SHP77 treated with DMSO at 0.1 percent for 48 hours (cell line): Measurements from ENCODE around the gene SNX9.
"Not testable (repeated sequence)": the region's sequence is repeated elsewhere in the genome, so short reads cannot be mapped to it uniquely, and the experiment has no call there.

Source experiments
- DNase-seq: peaks from one replicate; lab custom pipeline; 2025; lab: John Stamatoyannopoulos, UW

Gene SNX9

DNA sequence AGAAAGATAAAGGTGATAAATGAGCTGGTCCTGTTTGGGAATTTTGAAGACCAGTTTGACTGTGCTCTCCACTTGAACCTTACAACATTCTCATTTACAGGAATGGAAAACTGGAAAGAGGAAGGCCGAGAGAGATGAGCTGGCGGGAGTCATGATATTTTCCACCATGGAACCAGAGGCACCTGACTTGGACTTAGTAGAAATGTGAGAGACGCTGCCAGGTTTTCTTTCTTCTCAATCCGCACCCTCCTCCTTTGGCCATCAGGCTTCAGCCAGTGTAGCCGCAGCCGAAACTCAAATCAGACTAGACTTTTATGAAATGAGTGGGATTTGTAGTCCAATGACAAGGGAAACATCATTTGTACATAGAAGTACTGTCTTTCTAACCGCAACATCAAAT is 104.0 kb downstream of the SNX9 start:
- no peak for DNase-seq

DNA sequence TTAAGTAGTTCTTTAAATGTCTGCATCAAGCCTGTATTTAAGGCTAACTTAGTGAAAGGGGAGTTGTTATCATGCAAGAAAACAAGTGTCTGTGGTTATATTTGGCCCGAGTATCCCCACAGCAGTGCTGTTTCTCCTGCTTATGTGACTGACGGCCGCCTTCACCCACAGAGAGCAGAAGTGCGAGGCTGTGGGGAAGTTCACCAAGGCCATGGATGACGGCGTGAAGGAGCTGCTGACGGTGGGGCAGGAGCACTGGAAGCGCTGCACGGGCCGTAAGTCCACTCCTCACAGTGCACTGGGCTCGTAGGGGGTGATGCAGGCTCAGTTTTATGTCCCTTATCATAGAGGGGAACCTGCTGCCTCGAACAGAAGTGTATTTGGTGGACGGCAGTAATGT is 105.4 kb downstream of the SNX9 start:
- DNase-seq: no peak

- no peak for DNase-seq
Observed at GRCh38 chr6:157929076-157929475, 106.0 kb downstream of the SNX9 start.

GRCh38 chr6:157929765-157930319 is 106.8 kb downstream of the SNX9 start:
- DNase-seq: no peak

DNA sequence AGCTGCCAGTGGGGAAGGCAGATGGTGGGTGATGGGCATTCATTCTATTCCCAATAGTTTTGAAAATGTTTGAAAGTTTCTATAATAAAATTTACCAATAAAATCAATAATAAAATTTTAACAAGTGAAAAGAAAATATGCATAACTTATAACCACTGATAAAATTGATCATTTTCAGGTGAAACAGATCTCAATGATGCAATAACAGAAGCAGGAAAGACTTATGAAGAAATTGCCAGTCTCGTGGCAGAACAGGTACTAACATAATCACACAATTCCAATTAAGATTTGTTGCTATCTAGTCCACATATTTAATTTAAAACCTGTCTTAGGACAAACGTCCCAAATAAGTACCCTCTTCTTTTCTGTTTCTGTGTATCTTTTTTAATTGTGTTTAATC is 112.7 kb downstream of the SNX9 start:
- no peak for DNase-seq

DNA sequence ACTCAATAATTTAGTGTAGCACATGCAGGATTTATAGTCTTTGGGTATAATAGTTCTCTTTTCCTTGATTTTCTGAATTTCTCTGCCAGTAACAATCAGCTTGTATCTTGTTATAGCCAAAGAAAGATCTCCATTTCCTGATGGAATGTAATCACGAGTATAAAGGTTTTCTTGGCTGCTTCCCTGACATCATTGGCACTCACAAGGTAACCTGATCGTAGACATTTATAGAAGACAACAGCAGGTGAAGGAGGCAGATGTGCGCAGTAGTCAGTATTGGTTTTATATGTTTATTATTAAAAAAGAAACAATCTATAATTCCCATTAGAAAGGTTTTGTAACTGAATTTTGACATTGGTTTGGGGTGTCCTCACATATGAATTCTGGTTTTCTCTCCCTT is 114.3 kb downstream of the SNX9 start:
- no peak for DNase-seq

- DNase-seq: no peak
Observed at GRCh38 chr6:157937916-157938315, 114.9 kb downstream of the SNX9 start.

GRCh38 chr6:157940375-157941036 is 117.5 kb downstream of the SNX9 start:
- not testable (repeated sequence) for DNase-seq

DNA sequence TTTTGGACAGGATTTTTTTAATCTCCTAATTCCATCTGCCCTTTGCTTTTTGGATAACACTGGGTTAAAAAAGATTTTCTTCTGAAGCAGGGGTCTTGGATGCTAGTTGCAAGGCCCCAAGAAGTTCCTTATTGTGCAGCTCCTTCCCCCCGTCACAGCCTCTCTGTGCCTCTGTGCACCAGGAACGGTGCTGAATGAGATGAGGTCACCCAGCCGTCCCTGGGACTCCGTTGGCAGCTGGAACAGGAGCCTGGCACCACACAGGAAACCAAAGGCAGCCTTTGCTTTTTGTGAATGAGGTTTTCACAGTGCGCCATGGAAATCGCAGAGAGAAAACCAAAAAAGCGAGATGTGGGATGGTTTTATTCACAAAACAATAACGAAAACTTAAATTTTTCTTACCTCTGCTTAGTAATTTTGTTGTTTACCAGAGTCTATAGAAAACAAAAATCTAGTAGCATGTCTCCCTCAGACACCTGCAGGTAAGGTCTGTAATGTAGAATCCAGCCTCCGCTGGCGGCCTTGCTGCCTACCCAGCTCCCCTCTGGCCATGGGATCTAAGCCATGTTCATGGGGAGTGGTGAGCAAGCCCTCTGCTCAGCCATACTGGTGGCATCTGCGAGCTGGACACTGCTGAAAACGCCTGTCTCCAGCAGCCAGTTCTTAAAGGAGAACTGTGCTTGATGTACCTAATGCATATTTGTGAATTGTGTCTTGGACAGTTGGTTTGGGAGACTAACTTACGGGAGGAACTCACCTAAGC is 118.2 kb downstream of the SNX9 start:
- DNase-seq: no peak

DNA sequence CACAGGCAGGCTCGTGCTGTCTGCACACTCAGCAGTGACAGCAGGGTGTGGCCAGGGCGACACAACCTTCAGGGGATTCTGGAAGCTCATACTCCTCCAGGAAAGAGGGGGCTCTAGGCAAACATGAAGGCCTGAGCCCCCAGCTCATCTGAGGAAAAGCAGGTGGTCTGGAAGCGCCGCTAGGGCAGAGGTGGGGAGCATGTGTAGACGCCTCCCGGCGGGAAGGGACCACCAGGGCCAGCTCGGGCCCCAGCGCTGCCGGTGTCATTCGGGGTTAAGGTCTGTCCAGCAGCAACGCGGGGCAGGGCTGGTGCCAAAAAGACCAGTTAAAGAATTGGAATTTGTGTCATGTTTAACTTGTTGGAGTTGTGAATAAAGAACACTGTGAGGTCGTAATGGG is 119.3 kb downstream of the SNX9 start:
- no peak for DNase-seq

DNA sequence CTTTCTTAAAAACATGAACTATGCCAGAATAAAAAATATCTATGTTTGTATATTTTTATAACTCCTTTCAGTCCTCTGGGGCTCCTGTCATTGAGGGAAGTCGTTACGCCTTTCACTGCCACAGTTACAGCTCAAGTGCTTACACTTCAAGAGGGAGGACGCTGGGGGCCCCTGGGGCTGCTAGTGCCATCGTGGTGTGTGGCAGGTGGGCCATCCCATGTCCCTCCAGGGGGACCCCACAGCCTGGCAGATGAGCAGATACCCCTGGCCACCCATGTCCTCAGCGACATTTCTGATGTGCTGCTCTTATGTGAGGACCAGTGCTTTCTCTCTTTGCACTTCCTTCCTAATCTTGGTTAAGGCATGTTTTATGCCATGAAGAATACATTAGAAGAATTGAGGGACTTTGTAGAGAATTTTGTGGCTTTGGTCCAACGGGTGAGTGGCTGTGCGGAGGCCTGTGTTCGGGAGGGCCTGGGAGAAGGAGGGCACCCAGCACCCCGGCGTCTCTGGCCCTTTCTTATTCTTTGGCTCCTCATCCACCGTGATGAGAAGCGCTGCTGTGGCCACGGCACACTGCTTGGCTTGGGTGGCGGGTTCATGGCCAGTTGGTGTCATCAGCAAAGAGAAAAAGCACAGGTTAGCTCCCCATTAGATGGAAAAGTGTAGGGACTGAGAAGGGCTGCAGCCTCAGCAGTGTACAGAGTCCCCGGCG is 120.4 kb downstream of the SNX9 start:
- no peak for DNase-seq

DNA sequence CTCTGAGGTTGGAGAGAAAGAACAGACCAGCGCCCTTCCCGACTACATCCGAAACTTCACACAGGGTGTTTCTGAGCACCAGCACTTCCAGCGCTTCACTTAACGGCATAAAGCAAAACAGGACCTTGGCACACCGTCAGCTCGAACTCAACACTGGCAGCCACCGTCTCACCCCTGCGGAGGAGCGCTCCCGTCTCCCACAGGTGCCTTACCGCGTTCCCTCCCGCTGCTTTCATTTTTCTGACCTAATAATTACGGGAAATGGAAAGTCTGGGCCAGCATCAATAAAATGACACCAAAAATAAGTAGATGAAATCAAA is 120.9 kb downstream of the SNX9 start:
- no peak for DNase-seq

- DNase-seq: no peak
Observed at GRCh38 chr6:157944983-157945931, 122.2 kb downstream of the SNX9 start.

- no peak for DNase-seq
Observed at GRCh38 chr6:157946053-157946617, 123.1 kb downstream of the SNX9 start.

- DNase-seq: no peak
Observed at GRCh38 chr6:157946865-157947532, 124.0 kb downstream of the SNX9 start.

DNA sequence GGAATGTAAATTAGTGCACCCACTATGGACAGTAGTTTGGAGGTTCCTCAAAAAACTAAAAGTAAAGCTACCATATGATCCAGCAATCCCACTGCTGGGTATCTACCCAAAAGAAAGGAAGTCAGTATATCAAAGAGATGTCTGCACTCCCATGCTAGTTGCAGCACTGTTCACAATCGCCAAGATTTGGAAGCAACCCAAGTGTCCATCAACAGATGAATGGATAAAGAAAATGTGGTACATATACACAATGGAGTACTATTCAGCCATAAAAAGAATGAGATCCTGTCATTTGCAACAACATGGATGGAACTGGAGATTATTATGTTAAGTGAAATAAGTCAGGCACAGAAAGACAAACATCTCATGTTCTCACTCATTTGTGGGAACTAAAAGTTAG is 127.9 kb downstream of the SNX9 start:
- not testable (repeated sequence) for DNase-seq

- DNase-seq: no peak
Observed at GRCh38 chr6:157951828-157952227, 128.8 kb downstream of the SNX9 start.

- no peak for DNase-seq
Observed at GRCh38 chr6:157952861-157953351, 129.9 kb downstream of the SNX9 start.

DNA sequence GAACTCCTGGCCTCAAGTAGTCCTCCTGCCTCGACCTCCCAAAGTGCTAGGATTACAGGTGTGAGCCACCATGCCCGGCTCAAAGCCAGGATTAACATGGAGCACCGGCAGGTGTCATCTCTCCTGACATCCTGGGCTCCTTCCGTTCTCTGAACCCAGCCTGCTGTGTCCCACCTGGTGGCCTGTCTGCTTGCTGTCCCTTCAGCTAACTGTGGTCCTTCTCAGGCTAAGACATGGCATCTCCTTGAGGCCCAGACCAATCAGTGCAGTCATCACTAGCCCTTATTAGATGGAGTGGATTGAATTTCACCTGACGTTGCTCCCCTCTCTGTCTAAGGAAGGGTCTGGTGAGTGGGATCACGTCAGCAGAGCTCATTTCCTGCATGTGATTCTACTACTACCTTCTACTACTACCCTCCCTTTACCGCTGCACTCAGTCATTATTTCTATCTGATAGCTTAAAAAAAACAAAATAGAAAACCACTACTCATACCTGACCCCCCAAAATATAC is 130.6 kb downstream of the SNX9 start:
- DNase-seq: peak; percentile 70
